AG09319 (cell line): ENCODE data around the gene KRTAP5-4.
"Not testable (repeated sequence)": the region's sequence is repeated elsewhere in the genome, so short reads cannot be mapped to it uniquely, and the experiment has no call there.

Experiments
- DNase-seq: peaks from one replicate; pipeline ENCODE4 v3.0.0-alpha.2; 2010; ENCODE audit warnings: low read depth; ENCODE audit errors: extremely low read depth
- TF ChIP-seq, protein P1 (sequence below): IDR thresholded peaks from 2 replicates; pipeline ENCODE4 v1.5.1; 2011; ENCODE audit warnings: low read depth, mild to moderate bottlenecking, inconsistent platforms, low read length, moderate library complexity

The KRTAP5-4 gene

DNA sequence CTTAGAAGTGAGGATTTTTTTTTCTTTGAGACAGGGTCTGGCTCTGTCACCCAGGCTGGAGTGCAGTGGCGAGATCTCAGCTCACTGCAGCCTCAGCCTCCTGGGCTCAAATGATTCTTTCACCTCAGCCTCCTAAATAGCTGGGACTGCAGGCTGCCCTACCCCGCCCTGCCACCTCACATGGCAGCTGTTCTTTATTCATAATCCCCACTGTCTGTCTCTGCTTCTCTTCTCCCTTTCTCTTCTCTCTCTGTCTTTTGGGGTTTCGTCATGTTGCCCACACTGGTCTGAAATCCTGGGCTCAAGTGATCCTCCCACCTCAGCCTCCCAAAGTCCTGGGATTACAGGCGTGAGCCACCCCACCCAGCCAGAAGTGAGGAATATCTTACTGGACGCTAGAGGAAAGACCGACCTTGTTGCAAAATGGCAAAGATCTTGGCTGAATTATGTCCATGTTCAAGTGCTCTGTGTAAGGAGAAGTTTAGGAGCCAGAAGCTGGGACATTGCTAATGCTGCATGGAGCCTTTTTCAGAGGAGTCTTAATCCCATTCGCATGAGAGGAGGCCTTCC, 29.6 kb upstream of the KRTAP5-4 start:
- TF ChIP-seq, protein P1, sequence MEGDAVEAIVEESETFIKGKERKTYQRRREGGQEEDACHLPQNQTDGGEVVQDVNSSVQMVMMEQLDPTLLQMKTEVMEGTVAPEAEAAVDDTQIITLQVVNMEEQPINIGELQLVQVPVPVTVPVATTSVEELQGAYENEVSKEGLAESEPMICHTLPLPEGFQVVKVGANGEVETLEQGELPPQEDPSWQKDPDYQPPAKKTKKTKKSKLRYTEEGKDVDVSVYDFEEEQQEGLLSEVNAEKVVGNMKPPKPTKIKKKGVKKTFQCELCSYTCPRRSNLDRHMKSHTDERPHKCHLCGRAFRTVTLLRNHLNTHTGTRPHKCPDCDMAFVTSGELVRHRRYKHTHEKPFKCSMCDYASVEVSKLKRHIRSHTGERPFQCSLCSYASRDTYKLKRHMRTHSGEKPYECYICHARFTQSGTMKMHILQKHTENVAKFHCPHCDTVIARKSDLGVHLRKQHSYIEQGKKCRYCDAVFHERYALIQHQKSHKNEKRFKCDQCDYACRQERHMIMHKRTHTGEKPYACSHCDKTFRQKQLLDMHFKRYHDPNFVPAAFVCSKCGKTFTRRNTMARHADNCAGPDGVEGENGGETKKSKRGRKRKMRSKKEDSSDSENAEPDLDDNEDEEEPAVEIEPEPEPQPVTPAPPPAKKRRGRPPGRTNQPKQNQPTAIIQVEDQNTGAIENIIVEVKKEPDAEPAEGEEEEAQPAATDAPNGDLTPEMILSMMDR: no peak
- DNase-seq: no peak

DNA sequence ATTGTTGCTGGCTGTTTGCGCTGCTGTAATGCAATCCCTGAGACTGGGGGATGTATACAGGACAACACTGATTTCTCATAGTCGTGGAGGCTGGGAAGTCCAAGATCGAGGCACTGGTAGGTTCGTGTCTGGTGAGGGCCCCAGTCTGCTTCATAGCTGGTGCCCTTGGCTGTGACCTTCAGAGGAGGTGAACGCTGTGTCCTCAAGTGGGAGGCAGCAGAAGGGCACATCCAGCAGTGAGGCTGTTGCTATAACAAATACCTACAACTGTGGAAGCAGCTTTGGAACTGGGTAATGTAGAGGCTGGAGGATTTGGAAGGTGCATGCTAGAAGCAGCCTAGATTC, 29.0 kb upstream of the KRTAP5-4 start:
- no peak for DNase-seq
- TF ChIP-seq, protein P1: no peak

GRCh38 chr11:1650034-1650917, 28.3 kb upstream of the KRTAP5-4 start:
- TF ChIP-seq, protein P1: no peak
- no peak for DNase-seq

DNA sequence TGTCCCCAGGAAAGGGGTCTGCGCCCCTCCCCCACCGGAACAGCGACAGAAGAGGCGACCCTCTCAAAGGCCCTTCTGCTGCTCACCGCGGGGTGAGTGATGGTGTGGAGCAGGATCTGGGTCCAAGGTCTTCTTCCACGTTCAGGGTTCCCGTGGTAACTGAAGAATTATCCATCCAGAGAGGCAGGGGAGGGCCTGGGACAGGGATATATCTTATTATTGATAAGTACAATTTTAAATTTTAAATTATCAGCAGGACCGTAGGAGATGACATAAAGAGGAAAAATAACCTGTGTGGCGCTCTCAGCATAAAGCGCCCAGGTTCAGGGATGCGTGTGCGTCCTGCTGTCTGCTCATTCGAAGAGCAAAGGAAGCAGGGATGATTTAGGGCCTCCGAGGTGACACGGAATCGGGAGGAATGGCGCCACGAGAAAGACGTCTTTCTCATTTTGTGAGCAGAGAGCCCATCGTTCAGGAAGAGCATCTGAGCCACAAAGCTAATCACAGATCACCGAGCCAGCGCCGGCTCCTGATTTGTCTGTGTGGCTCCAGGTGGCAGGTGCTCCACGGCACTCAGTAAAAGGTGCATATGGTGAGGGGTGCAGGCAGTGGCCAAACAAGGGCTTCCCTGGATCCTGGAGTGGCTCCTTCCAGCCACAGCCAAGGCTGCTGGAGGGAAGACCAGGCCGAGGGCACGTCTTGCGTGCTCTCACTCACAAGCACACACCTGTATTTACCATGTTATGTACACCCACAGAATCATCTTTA, 26.9 kb upstream of the KRTAP5-4 start:
- TF ChIP-seq, protein P1: no peak
- no peak for DNase-seq

DNA sequence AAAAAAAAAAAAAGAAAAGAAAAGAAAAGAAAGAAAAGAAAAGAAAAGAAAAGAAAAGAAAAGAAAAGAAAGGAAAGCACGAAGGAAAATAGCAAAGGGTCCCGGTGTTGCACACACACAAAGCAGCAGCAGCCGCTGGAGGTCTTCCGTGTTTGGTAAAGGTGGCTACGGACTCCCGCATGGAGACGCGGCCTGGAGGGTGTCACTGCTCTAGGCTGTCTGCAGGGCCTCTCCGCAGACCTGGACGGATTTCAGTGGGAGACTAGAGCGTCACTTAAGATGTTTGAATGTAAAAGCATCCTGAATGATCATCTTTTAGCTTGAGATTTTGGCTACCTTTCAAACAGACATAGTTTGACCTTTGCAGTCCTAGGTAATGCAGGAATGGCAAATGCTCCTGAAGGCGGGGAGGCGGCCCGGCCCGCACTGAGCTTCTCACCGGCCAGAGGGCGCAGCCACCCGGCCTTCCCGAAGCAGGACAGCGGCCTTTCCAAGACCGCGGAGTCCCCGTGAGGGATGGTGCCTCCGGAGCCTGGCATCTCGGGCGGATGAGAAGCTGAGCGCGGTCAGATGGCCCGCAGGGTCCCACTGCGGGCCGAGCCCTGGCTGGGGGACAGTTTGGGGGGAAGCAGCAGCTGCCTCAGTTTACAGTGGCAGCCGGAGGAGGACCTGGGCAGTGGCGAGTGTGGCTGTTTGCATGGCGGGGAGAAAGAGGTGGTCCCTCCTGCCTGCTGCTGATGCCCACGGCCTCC, 26.1 kb upstream of the KRTAP5-4 start:
- TF ChIP-seq, protein P1: no peak
- DNase-seq: no peak

DNA sequence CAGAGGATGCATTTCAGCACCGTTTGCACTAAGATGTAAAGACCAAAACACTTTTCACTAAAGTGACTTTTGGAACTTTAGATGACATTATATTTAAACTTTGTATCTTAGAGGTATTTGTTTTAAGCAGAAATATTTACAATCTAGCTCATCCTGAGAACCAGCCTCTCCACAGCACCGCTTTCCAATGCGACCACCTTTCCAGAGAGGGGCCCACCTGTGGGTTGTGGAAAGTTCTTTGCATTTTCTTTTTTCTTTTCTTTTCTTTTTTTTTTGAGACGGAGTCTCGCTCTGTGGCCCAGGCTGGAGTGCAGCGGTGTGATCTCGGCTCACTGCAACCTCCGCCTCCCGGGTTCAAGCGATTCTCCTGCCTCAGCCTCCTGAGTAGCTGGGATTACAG, 24.6 kb upstream of the KRTAP5-4 start:
- not testable (repeated sequence) for DNase-seq

- DNase-seq: no peak
- TF ChIP-seq, protein P1: no peak
These were observed 23.5 kb upstream of the KRTAP5-4 start for GRCh38 chr11:1645357-1645821.
